ENCODE results near the gene BTBD16.

Gene BTBD16

GRCh38 chr10:122347170-122347841, 76.2 kb downstream of the BTBD16 start:
- DNase-seq = no peak

GRCh38 chr10:122348512-122348911, 77.4 kb downstream of the BTBD16 start:
- DNase-seq = no peak

- DNase-seq = no peak
Observed at GRCh38 chr10:122348935-122349361, 77.9 kb downstream of the BTBD16 start.

- no peak for DNase-seq
Observed at GRCh38 chr10:122349758-122350369, 78.8 kb downstream of the BTBD16 start.

GRCh38 chr10:122350893-122351292, 79.8 kb downstream of the BTBD16 start:
- DNase-seq = no peak

GRCh38 chr10:122352817-122353525, 81.9 kb downstream of the BTBD16 start:
- DNase-seq = no peak

GRCh38 chr10:122354383-122354782, 83.3 kb downstream of the BTBD16 start:
- no peak for DNase-seq

- no peak for DNase-seq
Observed at GRCh38 chr10:122357685-122358084, 86.6 kb downstream of the BTBD16 start.

- no peak for DNase-seq
Observed at GRCh38 chr10:122359621-122360020, 88.5 kb downstream of the BTBD16 start.

GRCh38 chr10:122361046-122361445, 90.0 kb downstream of the BTBD16 start:
- DNase-seq = no peak

GRCh38 chr10:122362031-122362592, 91.0 kb downstream of the BTBD16 start:
- DNase-seq = no peak

- DNase-seq = no peak
Observed at GRCh38 chr10:122362621-122363020, 91.5 kb downstream of the BTBD16 start.

GRCh38 chr10:122363311-122363710, 92.2 kb downstream of the BTBD16 start:
- DNase-seq = no peak

GRCh38 chr10:122363722-122364463, 92.8 kb downstream of the BTBD16 start:
- DNase-seq = no peak

- no peak for DNase-seq
Observed at GRCh38 chr10:122368502-122369254, 97.6 kb downstream of the BTBD16 start.

- no peak for DNase-seq
Observed at GRCh38 chr10:122373108-122373507, 102.0 kb downstream of the BTBD16 start.

- no peak for DNase-seq
Observed at GRCh38 chr10:122373721-122374120, 102.6 kb downstream of the BTBD16 start.

- peak; percentile 88 for DNase-seq
Observed at GRCh38 chr10:122374237-122374858, 103.3 kb downstream of the BTBD16 start, which contains the start of gene PLEKHA1. Gene PLEKHA1 (plus strand): TSS chr10:122374708. CDS start chr10:122393201, 18,493 bp downstream.

- DNase-seq = peak; percentile 51
Observed at GRCh38 chr10:122374859-122375678, 104.0 kb downstream of the BTBD16 start.

- no peak for DNase-seq
Observed at GRCh38 chr10:122375679-122376160, 104.6 kb downstream of the BTBD16 start.
